ENCODE data around the gene BMP2K.

Gene BMP2K

GRCh38 chr4:78765432-78766006, 10.6 kb upstream of the BMP2K start:
- no peak for DNase-seq

GRCh38 chr4:78766026-78766425, 10.1 kb upstream of the BMP2K start:
- no peak for DNase-seq

- no peak for DNase-seq
Measured at GRCh38 chr4:78766650-78767049, 9.5 kb upstream of the BMP2K start.

- no peak for DNase-seq
Measured at GRCh38 chr4:78767350-78767749, 8.8 kb upstream of the BMP2K start.

- no peak for DNase-seq
Measured at GRCh38 chr4:78768452-78769180, 7.5 kb upstream of the BMP2K start.

GRCh38 chr4:78770091-78770642, 6.0 kb upstream of the BMP2K start:
- no peak for DNase-seq

GRCh38 chr4:78772526-78773091, 3.5 kb upstream of the BMP2K start:
- DNase-seq = no peak

- DNase-seq = no peak
Measured at GRCh38 chr4:78774417-78774816, 1.7 kb upstream of the BMP2K start.

- DNase-seq = peak; percentile 90 to 91
Measured at GRCh38 chr4:78775303-78776078, 659 bp upstream of the BMP2K start.

- DNase-seq = peak; percentile 38 to 61
Measured at GRCh38 chr4:78776729-78777575, 802 bp downstream of the BMP2K start.

- DNase-seq = no peak
Measured at GRCh38 chr4:78777576-78777940, 1.4 kb downstream of the BMP2K start.

- no peak for DNase-seq
Measured at GRCh38 chr4:78778530-78778929, 2.4 kb downstream of the BMP2K start.

GRCh38 chr4:78779280-78779679, 3.1 kb downstream of the BMP2K start:
- no peak for DNase-seq

- DNase-seq = no peak
Measured at GRCh38 chr4:78780093-78780492, 3.9 kb downstream of the BMP2K start.

GRCh38 chr4:78781139-78781538, 5.0 kb downstream of the BMP2K start:
- no peak for DNase-seq

- DNase-seq = no peak
Measured at GRCh38 chr4:78781924-78782323, 5.8 kb downstream of the BMP2K start.

- DNase-seq = no peak
Measured at GRCh38 chr4:78784236-78784865, 8.2 kb downstream of the BMP2K start.

- DNase-seq = no peak
Measured at GRCh38 chr4:78787392-78788006, 11.3 kb downstream of the BMP2K start.

GRCh38 chr4:78788007-78788889, 12.1 kb downstream of the BMP2K start:
- DNase-seq = no peak

Measured in CD4-positive, alpha-beta T cell treated with Interleukin-1 beta for 1 hour (primary cell).